Measurements from ENCODE around the gene KRT33B. TPM values are rescaled to one million over a fixed set of nuclear protein-coding genes. Genes with fewer than 3 reads are reported as not detected.

KRT33B gene
- total and polyA plus RNA-seq, 11 donors: not detected

- DNase-seq (no peak), ATAC-seq (peak in 3 of 4 donors; percentile 44 to 59 (median 54))
- Histone ChIP-seq H3K27ac (no peak overlapping the region), H3K4me3 (no peak overlapping the region), H3K4me1 (peaks cover 0 to 14% (median 4%) of the 10 kb centered on the region in 12 donors), H3K9me3 (no peaks in the 10 kb centered on the region), H3K27me3 (no peaks in the 10 kb centered on the region), H3K36me3 (no peaks in the 10 kb centered on the region)
- WGBS, 4 donors: 75 to 85% (median 81%) methylated on average over 5 of the region's 5 CpGs
- TF ChIP-seq CTCF (IDR thresholded peaks at IDR 0.05) (no peak), POLR2A (IDR thresholded peaks at IDR 0.05) (no peak)
- intact Hi-C loops (cut with DNase I): no loop called here
These were observed 46.9 kb upstream of the KRT33B start for GRCh38 chr17:41416479-41416878.

- 56 to 79% (median 60%) methylated on average over 3 of the region's 3 CpGs for WGBS, 4 donors
These were observed 46.3 kb upstream of the KRT33B start for GRCh38 chr17:41415833-41416335.

GRCh38 chr17:41415411-41415810 lies 45.8 kb upstream of the KRT33B start:
- peaks cover 0 to 14% (median 4%) of the 10 kb centered on the region in 12 donors for H3K4me1 ChIP-seq
- DNase-seq (no peak), ATAC-seq (no peak)
- no peak overlapping the region for H3K4me3 ChIP-seq
- no peaks in the 10 kb centered on the region for H3K36me3 ChIP-seq
- TF ChIP-seq POLR2A (IDR thresholded peaks at IDR 0.05) (no peak), CTCF (IDR thresholded peaks at IDR 0.05) (no peak)
- intact Hi-C loops (cut with DNase I): no loop called here
- WGBS, 4 donors: 77 to 86% (median 79%) methylated on average over 4 of the region's 4 CpGs
- H3K27ac ChIP-seq: no peak overlapping the region
- no peaks in the 10 kb centered on the region for H3K9me3 ChIP-seq
- no peaks in the 10 kb centered on the region for H3K27me3 ChIP-seq

More at GRCh38 chr17:41415833-41416335, 46.3 kb upstream of the KRT33B start:
- H3K27me3 ChIP-seq: no peaks in the 10 kb centered on the region
- TF ChIP-seq POLR2A (IDR thresholded peaks at IDR 0.05) (no peak), CTCF (IDR thresholded peaks at IDR 0.05) (no peak)
- H3K4me1 ChIP-seq: peaks cover 0 to 14% (median 4%) of the 10 kb centered on the region in 12 donors
- no peak overlapping the region for H3K4me3 ChIP-seq
- no peaks in the 10 kb centered on the region for H3K9me3 ChIP-seq
- H3K36me3 ChIP-seq: no peaks in the 10 kb centered on the region
- ATAC-seq (peak in 3 of 4 donors; percentile 63 to 71 (median 70)), DNase-seq (peak in 1 of 5 donors; percentile 34)
- peak overlapping the region in 1 of 12 donors; percentile 24 for H3K27ac ChIP-seq
- intact Hi-C loops (cut with DNase I): no loop called here

GRCh38 chr17:41413982-41414381 lies 44.4 kb upstream of the KRT33B start:
- TF ChIP-seq POLR2A (IDR thresholded peaks at IDR 0.05): no peak
- no peak for TF ChIP-seq CTCF (IDR thresholded peaks at IDR 0.05)

More at GRCh38 chr17:41413982-41414381, 44.4 kb upstream of the KRT33B start:
- Histone ChIP-seq H3K4me3 (no peak overlapping the region), H3K27ac (no peak overlapping the region), H3K9me3 (no peaks in the 10 kb centered on the region), H3K4me1 (peaks cover 0 to 14% (median 4%) of the 10 kb centered on the region in 12 donors), H3K27me3 (no peaks in the 10 kb centered on the region), H3K36me3 (no peaks in the 10 kb centered on the region)
- intact Hi-C loops (cut with DNase I): no loop called here
- no peak for DNase-seq
- ATAC-seq: no peak
- 74 to 88% (median 80%) methylated on average over 2 of the region's 2 CpGs for WGBS, 4 donors

All from heart left ventricle (tissue), 16 donors.